Measurements from ENCODE around the gene SPINT4.
"Not testable (repeated sequence)": the region's sequence is repeated elsewhere in the genome, so short reads cannot be mapped to it uniquely, and the experiment has no call there.

The SPINT4 gene

DNA sequence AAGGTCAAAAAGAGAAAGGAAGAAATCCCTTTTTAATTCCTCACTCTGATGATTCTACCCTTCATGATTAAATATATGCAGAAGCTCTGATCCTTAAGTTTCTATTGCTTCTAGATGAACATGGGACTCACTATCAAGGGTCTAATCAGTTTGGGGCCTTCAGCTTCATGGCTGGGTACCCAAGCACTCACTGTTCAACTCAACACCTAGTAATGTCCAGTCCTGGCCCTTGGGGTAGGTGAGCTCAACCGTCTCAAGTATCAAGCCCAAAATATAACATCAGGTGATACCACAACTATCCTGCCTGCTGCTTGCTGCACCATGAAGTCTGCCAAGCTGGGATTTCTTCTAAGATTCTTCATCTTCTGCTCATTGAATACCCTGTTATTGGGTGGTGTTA is at the start of gene SPINT4:
Gene SPINT4, plus strand, starts transcription at position 301 of the 400 bp plus-strand sequence. Its CDS starts 21 bp downstream, at position 322.
- no peak for DNase-seq

GRCh38 chr20:45672765-45673164 is 49.4 kb upstream of the SPINT4 start:
- DNase-seq = no peak

DNA sequence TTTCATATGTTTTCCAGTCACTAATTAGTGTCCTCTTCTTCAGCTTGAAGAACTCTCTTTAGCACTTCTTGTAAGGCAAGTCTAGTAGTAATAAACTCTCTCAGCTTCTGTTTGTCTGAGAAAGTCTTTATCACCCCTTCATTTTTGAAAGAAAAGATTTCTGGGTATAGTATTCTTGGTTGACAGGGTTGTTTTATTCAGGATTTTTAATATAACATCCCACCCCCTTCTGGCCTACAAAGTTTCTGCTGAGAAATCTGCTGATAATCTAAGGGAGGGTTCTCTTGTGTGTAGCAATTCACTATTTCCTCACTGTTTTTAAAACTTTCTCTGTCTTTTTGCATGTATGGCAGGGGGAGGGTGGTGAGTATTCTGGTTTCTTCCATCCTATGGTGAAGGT is 42.5 kb upstream of the SPINT4 start:
- no peak for DNase-seq

DNA sequence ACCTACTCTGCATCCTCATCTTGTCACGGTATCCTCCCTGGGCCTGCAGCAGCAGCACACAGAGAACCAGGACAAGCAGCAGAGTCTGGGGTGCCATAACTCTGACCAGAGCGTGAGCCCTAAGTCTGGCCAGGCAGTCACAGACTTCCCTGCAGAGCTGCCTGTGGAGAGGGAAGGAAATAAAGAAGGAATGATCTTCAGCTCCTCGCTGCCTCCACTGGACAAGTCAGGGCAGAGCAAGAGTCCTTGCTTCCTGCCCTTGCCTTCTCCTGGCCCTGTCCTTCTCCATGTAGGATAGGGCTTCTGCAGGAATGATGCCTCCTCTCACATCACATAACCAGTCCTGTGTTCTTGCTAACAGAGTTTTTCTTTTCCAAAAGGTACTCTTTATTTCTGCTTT is 36.3 kb upstream of the SPINT4 start:
- no peak for DNase-seq

DNA sequence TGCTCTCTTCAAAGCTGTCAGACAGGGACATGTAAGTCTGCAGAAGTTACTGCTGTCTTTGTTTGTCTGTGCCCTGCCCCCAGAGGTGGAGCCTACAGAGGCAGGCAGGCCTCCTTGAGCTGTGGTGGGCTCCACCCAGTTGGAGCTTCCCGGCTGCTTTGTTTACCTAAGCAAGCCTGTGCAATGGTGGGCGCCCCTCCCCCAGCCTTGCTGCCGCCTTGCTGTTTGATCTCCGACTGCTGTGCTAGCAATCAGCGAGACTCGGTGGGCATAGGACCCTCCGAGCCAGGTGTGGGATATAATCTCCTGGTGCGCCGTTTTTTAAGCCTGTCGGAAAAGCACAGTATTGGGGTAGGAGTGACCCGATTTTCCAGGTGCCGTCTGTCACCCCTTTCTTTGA is 28.8 kb upstream of the SPINT4 start:
- DNase-seq = not testable (repeated sequence)

GRCh38 chr20:45695496-45695895 is 26.7 kb upstream of the SPINT4 start:
- DNase-seq = no peak

- DNase-seq = no peak
Measured at GRCh38 chr20:45701104-45701503, 21.0 kb upstream of the SPINT4 start.

DNA sequence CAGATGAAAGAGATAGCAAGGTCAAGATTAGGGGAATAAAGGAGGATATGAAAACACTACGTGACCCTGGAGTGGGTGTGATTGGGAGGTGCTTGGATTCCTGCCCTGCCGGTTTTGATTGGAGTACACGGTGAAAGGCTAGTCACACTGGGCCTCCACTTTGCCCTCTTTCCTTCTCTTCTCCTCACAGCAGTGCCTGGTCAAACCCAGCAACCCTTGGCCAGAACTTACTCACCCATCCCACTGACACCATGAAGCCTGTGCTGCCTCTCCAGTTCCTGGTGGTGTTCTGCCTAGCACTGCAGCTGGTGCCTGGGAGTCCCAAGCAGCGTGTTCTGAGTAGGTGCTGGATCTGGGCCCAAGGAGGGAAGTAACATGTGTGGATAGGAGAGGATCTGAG is 20.3 kb upstream of the SPINT4 start, which contains the start of gene WFDC13:
Gene WFDC13, plus strand, starts transcription at position 166 of the 400 bp plus-strand sequence. Its CDS starts 86 bp downstream, at position 252.
- no peak for DNase-seq

DNA sequence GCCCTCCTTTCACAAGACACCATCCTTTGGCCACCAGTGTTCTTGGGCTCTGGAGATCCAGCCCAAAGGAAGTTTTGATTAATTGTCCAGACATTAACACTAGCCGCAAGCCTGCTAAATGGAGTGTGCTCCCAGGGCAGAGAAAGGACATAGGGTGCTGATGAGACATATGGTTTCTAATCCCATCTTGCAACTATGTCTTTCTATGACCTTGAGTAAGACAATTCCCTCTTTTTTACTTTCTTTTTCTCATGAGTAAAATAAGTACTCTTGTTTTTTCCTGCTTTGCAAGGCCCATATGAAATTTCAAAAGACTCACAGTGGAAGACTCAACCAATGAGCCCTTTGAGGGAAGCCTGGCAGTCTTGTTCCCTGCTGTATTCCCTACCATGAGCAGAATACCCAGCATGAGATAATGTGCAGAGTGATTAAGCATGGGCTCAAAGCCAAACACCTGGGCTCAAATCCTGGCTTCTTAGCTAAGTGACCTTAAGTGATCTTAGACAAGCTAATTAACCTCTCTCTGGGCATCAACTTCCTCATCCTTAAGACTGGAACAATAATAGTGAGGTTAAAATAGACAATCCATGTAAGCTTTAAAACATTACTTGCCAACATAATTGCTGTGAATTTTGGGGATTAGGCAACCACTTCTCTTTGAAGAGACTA is 17.0 kb upstream of the SPINT4 start, which contains the start of gene WFDC10B:
Gene WFDC10B, minus strand, starts transcription at position 51 of the 669 bp plus-strand sequence. CDS start 19,027 bp downstream, outside the sequence.
- DNase-seq = no peak

DNA sequence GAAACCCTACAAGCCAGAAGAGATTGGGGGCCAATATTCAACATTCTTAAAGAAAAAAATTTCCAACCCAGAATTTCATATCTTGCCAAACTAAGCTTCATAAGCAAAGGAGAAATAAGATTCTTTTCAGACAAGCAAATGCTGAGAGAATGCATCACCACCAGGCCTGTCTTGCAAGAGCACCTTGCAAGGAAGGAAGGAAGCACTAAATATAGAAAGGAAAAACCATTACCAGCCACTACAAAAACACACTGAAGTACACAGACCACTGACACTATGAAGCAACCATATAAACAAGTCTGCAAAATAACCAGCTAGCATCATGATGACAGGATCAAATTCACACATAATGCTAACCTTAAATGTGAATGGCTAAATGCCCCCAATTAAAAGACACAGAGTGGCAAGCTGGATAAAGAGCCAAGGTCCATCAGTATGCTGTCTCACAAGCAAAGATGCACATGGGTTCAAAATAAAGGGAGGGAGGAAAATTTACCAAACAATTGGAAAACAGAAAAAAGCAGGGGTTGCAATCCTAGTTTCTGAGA is 5.9 kb upstream of the SPINT4 start:
- DNase-seq = not testable (repeated sequence)

GRCh38 chr20:45725134-45725533 is 3.0 kb downstream of the SPINT4 start:
- no peak for DNase-seq

DNA sequence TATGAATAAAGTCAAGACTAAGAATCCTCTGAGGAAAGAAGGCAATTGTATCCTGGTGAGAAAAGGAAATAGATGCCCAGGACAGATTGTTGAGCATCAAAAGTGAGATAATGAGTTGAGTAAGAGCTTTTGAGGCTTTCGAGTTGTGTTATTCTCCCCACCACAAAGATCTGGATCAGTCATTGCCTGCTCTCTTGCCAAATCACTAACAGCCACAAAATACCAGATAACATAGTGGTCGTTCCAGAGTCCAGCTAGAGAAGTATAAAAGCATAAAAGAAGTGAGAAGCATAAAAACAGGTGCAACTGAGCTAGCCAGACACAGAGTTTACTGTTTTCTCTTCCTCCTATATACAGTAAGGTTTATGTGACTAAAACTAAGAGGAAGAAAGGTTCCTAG is 4.9 kb downstream of the SPINT4 start:
- DNase-seq = no peak

DNA sequence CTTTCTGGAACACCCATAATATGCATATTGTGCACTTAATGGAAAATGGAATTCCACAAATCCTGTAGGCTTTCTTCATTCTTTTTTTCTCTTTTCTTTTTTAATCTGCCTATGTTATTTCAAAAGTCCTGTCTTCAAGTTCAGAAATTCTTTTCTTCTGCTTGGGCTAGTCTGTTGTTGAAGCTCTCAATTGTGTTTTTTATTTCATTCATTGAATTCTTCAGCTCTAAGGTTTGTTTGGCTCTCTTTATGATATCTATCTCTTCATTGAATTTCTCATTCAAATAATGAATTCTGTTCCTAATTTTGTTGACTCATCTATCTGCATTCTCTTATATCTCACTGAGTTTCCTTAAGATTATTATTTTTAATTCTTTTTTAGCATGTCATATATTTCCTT is 10.1 kb downstream of the SPINT4 start:
- DNase-seq = no peak

DNA sequence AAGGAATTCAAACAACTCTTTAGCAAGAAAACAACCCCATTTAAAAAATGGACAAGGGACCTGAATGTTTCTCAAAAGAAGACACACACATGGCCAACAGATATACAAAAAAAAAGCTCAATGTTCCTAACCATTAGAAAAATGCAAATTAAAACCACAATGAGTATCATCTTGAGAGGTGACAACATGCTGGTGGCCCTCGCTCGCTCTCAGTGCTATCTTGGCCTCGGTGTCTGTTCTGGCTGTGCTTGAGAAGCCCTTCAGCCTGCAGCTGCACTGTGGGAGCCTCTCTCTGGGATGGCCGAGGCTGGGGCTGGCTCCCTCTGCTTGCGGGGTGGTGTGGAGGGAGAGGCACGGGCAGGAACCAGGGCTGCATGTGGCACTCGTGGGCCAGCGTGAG is 13.4 kb downstream of the SPINT4 start:
- DNase-seq = no peak

GRCh38 chr20:45735988-45736387 is 13.8 kb downstream of the SPINT4 start:
- no peak for DNase-seq

GRCh38 chr20:45742596-45742995 is 20.4 kb downstream of the SPINT4 start:
- DNase-seq = no peak

GRCh38 chr20:45745015-45745414 is 22.9 kb downstream of the SPINT4 start:
- DNase-seq = no peak

DNA sequence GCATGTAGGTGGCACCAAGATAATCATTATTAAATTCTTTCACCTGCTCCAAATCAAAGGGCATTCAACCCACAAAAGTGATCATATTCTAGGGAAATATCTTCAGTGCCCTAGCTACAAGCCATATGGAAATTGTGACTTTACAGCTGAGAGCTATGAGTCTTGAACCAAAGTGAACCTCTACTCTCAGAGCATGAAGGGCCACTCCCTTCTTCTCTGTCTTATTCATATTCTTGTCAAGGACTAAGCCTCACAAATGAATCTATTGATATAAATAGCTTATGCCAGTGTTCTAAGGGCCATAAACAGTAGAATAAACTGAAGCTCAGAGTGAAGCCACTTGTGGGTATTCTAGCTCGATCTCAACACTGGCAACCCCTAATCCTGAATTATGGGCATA is 29.6 kb downstream of the SPINT4 start:
- DNase-seq = no peak

DNA sequence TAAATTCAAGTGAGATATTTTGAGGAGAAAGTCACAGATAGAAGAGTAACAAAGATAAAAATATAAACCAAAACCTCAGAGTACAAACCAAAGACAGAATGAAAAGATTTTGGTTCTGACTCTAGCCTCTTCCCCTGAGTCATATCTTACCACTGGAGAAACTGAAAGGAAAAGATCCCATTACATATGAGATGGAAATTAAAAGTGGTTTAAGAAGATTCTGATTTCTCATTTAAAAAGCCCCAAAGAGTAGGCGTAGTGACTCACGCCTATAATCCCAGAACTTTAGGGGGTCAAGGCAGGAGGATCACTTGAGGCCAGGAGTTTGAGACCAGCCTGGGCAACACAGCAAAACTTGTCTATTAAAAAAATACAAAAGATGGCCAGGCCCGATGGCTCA is 30.6 kb downstream of the SPINT4 start:
- DNase-seq = peak; percentile 36

GRCh38 chr20:45758096-45758495 is 35.9 kb downstream of the SPINT4 start:
- DNase-seq = no peak

DNA sequence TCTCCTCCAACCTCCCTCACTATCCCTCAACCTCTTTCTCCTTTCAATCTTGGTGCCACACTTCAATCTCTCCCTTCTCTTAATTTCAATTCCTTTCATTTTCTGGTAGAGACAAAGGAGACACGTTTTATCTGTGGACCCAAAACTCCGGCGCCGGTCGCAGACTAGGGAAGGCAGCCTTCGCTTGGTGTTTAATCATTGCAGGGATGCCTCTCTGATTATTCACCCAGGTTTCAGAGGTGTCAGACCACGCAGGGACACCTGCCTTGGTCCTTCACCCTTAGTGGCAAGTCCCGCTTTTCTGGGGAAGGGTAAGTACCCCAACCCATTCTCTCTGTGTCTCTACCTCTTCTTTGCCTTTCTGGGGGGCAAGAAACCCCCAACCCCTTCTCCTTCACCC is 37.8 kb downstream of the SPINT4 start:
- not testable (repeated sequence) for DNase-seq

DNA sequence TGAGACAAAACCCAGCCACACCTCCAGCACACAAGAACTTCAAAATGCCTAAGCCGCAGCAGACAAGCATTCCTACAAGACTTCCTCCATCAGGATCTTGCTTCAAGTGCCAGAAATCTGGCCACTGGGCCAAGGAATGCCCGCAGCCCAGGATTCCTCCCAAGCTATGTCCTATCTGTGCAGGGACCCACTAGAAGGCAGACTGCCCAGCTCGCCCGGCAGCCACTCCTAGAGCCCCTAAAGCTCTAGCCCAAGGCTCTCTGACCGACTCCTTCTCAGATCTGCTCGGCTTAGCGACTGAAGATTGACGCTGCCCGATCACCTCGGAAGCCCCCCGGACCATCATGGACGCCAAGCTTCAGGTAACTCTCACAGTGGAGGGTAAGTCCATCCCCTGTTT is 39.8 kb downstream of the SPINT4 start:
- not testable (repeated sequence) for DNase-seq

DNA sequence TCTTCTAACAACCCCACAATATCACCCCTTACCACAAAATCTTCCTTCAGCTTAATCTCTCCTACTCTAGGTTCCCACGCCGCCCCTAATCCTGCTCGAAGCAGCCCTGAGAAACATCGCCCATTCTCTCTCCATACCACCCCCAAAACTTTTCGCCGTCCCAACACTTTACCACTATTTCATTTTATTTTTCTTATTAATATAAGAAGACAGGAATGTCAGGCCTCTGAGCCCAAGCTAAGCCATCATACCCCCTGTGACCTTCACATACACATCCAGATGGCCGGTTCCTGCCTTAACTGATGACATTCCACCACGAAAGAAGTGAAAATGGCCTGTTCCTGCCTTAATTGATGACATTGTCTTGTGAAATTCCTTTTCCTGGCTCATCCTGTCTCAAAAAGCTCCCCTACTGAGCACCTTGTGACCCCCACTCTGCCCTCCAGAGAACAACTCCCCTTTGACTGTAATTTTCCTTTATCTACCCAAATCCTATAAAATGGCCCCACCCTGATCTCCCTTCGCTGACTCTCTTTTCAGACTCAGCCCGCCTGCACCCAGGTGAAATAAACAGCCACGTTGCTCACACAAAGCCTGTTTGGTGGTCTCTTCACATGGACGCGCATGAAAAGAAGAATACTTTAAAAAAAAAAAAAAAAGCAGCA is 42.6 kb downstream of the SPINT4 start:
- DNase-seq = not testable (repeated sequence)

DNA sequence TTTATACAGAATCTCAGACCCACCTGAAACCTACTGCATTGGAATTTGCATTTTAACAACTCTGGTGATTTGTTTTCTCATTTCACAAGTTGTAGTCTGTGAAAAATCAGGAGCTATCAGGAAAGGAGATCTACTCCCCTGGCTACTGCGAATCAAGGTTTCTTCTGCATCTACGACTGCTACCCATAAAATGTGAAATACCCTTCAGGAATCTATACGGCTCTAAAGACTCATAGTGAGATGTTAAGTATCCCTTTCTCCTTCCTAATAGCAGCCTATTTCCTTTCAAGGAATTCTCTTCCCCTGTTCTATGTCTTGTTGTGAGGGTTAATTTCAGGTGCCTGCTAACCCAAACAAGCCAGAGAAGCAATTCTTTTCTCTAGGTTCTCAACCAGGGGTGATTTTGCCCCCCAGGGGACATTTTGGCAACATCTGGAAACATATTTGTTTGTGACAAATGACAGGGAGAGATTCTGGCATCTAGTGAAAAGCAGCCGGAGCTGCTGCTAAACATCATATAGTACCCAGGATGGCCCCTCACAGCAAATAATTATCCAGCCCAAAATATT is 43.2 kb downstream of the SPINT4 start:
- no peak for DNase-seq
